ENCODE data around the gene ZC3H12D.

The ZC3H12D gene

GRCh38 chr6:149403534-149403933 is 81.3 kb downstream of the ZC3H12D start:
- in situ Hi-C loops (cut with HindIII; ENCODE audit: low sequenced_read_pairs): loop anchor here (25.0 kb wide), 1 partner anchor 316 kb away; no protein-coding TSS in a partner anchor
- no peak for DNase-seq (ENCODE audit: low read depth)
- no peak overlapping the region for H3K4me3 ChIP-seq (ENCODE audit: low read depth, low read length)
- no peak for TF ChIP-seq CTCF (IDR thresholded peaks at IDR 0.05; ENCODE audit: low read depth, low read length, missing control alignments)

- TF ChIP-seq CTCF (IDR thresholded peaks at IDR 0.05; ENCODE audit: low read depth, low read length, missing control alignments): no peak
- H3K4me3 ChIP-seq (ENCODE audit: low read depth, low read length): no peak within 1 kb of the TSS
- in situ Hi-C loops (cut with HindIII; ENCODE audit: low sequenced_read_pairs): loop anchor here (25.0 kb wide), 1 partner anchor 313 kb away; no protein-coding TSS in a partner anchor
- no peak for DNase-seq (ENCODE audit: low read depth)
These were observed 84.8 kb downstream of the ZC3H12D start, which contains the start of gene SUMO4 for GRCh38 chr6:149400050-149400449. TSS of gene SUMO4 (plus strand) at chr6:149400262. CDS start at chr6:149400392, 130 bp downstream.

- no peak for DNase-seq (ENCODE audit: low read depth)
- in situ Hi-C loops (cut with HindIII; ENCODE audit: low sequenced_read_pairs): no loop called here
- no peak overlapping the region for H3K4me3 ChIP-seq (ENCODE audit: low read depth, low read length)
- TF ChIP-seq CTCF (IDR thresholded peaks at IDR 0.05; ENCODE audit: low read depth, low read length, missing control alignments): no peak
These were observed 87.4 kb downstream of the ZC3H12D start for GRCh38 chr6:149397384-149397783.

All from astrocyte of the cerebellum (primary cell).